ENCODE results near the gene SNTG2.

Gene SNTG2

DNA sequence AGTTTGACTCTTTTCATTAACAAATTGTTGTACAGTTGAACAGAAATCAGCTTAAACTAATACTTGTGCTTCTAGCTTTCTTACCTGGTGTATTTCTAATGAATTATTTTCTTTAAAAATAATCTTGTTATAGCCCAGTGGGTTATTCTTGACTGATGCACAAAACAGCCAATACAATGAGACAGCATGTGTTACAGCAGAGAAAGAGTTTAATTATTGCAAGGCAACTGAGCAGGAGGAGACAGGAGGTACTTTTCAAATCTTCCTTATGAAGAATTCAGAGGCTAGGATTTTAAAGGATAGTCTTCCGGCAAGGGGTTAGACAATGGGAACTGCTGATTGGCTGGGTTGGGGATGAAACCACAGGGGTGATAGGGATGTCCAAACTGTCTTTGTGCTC lies 398.1 kb downstream of the SNTG2 start:
- no peak for DNase-seq (ENCODE audit: low read depth)
- no peak overlapping the region for H3K4me3 ChIP-seq (ENCODE audit: control insufficient read depth, low read depth, low read length)
- TF ChIP-seq, protein P1, sequence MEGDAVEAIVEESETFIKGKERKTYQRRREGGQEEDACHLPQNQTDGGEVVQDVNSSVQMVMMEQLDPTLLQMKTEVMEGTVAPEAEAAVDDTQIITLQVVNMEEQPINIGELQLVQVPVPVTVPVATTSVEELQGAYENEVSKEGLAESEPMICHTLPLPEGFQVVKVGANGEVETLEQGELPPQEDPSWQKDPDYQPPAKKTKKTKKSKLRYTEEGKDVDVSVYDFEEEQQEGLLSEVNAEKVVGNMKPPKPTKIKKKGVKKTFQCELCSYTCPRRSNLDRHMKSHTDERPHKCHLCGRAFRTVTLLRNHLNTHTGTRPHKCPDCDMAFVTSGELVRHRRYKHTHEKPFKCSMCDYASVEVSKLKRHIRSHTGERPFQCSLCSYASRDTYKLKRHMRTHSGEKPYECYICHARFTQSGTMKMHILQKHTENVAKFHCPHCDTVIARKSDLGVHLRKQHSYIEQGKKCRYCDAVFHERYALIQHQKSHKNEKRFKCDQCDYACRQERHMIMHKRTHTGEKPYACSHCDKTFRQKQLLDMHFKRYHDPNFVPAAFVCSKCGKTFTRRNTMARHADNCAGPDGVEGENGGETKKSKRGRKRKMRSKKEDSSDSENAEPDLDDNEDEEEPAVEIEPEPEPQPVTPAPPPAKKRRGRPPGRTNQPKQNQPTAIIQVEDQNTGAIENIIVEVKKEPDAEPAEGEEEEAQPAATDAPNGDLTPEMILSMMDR (IDR thresholded peaks at IDR 0.05; ENCODE audit: control insufficient read depth, insufficient read depth, low read depth, low read length, missing control alignments) = no peak

DNA sequence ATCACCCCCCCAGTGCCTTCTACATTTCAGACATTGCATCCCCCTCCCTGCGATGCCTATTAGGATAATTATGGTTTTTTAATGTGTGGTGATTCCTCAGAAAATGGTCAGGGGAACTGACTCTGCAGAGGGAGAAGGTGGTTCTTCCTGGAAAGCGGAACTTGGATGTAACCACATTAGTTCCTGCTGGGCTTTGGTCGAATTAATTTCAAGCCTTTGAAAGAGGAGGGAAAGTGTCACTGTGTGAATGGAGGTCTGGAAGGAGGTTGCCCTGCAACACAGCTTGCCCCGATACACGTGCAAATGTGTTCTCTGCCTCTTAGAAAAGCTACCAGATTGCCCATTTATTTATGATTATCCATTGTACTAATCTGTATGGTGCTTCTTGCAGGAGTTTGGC lies 399.5 kb downstream of the SNTG2 start:
- TF ChIP-seq, protein P1 (IDR thresholded peaks at IDR 0.05; ENCODE audit: control insufficient read depth, insufficient read depth, low read depth, low read length, missing control alignments) = no peak
- no peak overlapping the region for H3K4me3 ChIP-seq (ENCODE audit: control insufficient read depth, low read depth, low read length)
- no peak for DNase-seq (ENCODE audit: low read depth)

DNA sequence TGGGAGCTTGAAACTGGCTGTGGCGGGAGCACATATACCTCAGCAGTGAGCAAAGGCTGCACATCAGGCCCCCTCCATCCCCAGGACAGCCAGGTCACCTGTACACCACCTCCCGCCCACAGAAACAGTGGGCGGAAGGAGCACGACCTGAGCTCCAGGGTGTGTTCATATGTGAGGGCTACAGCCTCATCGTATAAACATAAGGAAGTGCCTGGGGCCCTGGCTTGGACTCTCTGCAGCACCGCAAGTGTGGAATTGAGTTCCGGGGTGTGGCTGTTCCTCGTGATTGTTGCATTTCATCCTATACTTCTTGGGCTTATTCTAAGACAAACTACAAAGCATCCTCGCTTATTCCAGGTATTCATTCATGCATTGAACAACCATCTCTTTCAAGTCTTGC lies 402.5 kb downstream of the SNTG2 start:
- no peak for DNase-seq (ENCODE audit: low read depth)
- TF ChIP-seq, protein P1 (IDR thresholded peaks at IDR 0.05; ENCODE audit: control insufficient read depth, insufficient read depth, low read depth, low read length, missing control alignments) = no peak
- H3K4me3 ChIP-seq (ENCODE audit: control insufficient read depth, low read depth, low read length) = no peak overlapping the region

DNA sequence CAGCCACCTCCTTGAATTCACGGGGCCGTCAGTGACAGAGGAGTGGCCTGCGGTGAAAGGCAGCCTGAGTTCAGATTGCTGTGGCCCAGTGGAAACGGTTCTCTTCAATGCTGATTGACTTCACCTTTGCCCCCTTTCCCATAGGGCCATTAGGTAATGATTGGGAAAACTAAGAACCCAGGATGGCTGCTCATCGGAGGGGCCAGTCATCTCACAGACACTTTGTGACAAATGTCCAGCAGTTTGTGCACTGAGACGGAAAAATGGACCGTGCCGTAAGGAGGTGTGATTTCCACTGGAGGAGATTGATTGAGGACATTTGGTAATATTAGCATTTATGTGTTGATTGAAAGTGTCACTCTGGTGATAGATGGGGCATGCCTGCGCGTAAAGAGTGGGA lies 402.9 kb downstream of the SNTG2 start:
- no peak overlapping the region for H3K4me3 ChIP-seq (ENCODE audit: control insufficient read depth, low read depth, low read length)
- TF ChIP-seq, protein P1 (IDR thresholded peaks at IDR 0.05; ENCODE audit: control insufficient read depth, insufficient read depth, low read depth, low read length, missing control alignments) = no peak
- no peak for DNase-seq (ENCODE audit: low read depth)

DNA sequence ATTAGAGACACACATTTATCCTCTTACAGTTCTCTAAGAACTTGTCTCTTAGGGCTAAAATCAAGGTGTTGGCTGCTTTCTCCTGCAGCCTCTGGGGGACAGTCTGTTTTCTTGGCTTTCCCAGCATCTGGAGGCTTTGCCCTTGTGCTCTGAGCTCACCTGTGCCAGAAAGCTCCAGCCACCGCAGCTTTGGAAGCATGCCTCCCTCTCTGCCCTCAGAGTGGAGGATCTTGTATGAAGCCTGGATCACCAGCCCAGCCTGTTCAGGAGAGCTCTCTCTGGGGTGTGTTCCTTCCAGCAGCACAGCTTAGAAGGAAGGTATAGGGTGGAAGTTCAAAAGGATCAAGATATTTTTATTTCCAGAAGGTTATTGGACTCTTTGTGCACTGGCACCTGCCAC lies 409.5 kb downstream of the SNTG2 start:
- TF ChIP-seq, protein P1 (IDR thresholded peaks at IDR 0.05; ENCODE audit: control insufficient read depth, insufficient read depth, low read depth, low read length, missing control alignments) = no peak

DNA sequence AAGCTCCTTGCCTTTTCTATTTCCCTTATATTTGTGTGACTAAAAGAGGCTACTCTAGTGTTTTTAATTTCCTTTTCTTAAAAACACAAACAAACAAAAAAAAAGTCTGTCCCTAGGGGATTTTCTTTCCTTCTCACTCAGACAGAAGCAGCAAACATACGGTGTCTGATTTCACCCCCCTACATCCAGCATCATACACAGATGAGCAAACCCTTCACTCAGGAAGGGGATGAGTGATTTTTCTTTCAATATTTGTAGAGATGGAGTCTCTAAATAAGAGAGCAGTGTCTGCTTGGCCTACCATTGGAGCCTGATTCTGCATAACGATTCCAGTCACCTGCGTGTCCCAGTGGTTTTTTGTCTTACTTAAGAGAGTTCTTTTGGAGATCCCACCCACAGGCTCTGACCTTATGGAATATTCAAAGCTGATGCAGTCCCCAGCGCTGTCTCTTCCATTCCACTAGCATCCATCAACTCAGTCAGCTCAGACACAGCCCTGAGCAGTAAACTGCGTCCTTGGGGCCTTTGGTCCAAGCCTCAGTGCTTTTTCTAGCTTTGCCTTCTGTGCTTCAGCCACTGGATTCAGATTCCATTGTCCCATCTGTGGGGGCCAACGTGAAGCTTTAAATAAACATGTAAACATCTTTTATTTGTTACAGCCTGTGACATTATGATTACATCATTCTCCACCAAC lies 410.1 kb downstream of the SNTG2 start:
- no peak overlapping the region for H3K4me3 ChIP-seq (ENCODE audit: control insufficient read depth, low read depth, low read length)
- DNase-seq (ENCODE audit: low read depth) = no peak
- TF ChIP-seq, protein P1 (IDR thresholded peaks at IDR 0.05; ENCODE audit: control insufficient read depth, insufficient read depth, low read depth, low read length, missing control alignments) = no peak

More for the DNA sequence above, 409.5 kb downstream of the SNTG2 start:
- no peak for DNase-seq (ENCODE audit: low read depth)
- H3K4me3 ChIP-seq (ENCODE audit: control insufficient read depth, low read depth, low read length) = no peak overlapping the region

Measured in AG09309 (cell line).